ENCODE results near the gene ARCN1.

The ARCN1 gene

DNA sequence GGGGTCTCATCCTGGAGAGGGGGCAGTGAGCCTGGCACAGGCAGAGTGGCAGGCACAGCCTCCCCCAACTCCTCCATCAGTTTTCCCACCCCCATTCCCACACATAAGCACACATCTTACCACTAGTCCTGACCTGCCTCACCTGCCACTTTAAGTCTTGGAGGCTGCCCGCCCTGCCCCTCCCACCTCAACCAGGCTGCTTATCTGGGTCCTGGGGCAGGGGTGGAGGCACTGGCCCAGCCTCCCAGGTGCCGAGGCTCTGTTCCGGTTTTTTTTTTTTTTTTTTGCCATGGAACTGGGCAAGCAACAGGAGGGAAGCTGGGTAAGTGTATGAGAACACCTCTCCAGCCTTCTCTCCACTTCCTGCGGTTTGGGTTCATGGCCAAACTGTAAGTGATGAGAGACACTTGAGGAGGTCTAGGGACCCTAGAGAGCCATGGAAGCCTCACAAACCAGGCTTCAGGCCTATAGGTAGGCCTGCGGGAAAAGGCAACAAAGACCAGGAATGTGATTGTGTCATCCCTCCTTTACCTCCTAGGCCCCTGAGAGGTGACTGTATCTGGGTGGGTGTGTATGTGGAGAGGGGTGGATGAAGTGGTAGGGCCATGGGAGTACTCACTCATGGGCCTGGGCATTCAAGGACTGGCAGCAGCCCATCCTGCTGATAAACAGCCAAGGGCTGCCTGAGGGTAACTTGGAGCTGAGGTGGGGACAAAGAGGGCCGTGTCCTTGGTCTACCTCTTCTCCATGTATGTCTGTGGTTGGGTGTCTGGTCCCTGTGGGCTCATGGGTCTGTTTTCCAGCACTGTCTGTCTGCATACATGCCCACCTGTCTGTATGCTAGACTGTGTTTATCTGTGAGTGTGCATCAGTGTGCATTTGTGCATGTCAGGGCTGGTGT is 57.8 kb downstream of the ARCN1 start:
- H3K36me3 ChIP-seq = peaks cover 49% of the 10 kb centered on the region
- H3K4me3 ChIP-seq (ENCODE audit: low read depth, low read length) = no peak overlapping the region
- H3K4me1 ChIP-seq = peaks cover 21% of the 10 kb centered on the region
- H3K9me3 ChIP-seq = no peaks in the 10 kb centered on the region
- TF ChIP-seq, protein P1, sequence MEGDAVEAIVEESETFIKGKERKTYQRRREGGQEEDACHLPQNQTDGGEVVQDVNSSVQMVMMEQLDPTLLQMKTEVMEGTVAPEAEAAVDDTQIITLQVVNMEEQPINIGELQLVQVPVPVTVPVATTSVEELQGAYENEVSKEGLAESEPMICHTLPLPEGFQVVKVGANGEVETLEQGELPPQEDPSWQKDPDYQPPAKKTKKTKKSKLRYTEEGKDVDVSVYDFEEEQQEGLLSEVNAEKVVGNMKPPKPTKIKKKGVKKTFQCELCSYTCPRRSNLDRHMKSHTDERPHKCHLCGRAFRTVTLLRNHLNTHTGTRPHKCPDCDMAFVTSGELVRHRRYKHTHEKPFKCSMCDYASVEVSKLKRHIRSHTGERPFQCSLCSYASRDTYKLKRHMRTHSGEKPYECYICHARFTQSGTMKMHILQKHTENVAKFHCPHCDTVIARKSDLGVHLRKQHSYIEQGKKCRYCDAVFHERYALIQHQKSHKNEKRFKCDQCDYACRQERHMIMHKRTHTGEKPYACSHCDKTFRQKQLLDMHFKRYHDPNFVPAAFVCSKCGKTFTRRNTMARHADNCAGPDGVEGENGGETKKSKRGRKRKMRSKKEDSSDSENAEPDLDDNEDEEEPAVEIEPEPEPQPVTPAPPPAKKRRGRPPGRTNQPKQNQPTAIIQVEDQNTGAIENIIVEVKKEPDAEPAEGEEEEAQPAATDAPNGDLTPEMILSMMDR (IDR thresholded peaks at IDR 0.05; ENCODE audit: low read depth, low read length) = no peak
- DNase-seq = no peak
- H3K27me3 ChIP-seq = no peaks in the 10 kb centered on the region

DNA sequence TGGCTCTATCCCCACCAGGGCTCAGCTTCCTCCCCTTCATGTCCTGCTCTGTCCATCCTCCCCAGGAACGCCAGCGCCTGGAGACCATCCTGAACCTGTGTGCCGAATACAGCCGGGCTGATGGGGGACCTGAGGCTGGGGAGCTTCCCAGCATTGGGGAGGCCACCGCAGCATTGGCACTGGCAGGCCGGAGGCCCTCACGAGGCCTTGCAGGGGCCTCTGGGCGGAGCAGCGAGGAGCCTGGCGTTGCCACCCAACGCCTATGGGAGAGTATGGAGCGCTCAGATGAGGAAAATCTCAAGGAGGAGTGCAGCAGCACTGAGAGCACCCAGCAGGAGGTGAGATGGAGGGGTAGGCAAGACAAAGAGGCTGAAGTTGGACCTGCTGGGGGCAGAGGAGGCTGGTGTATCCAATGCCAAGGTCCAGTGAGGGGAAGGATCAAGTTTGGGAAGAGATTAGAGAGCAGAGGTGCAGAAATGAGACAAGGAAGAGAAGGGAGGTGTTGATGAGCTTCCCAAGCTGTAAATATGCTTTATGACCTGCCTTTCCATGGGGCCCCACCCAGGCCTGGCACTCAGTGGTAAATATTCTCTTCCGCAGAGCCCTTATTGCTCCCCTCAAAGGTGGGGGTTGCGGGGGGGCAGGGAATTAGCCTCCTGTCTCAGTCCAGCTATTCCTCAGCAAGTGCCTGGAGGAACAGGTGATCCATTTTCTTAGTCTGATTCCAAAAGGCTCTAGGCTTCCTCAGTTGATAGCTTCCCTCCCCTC is 59.1 kb downstream of the ARCN1 start:
- H3K9me3 ChIP-seq = no peaks in the 10 kb centered on the region
- no peak overlapping the region for H3K4me3 ChIP-seq (ENCODE audit: low read depth, low read length)
- H3K27me3 ChIP-seq = no peaks in the 10 kb centered on the region
- peaks cover 18% of the 10 kb centered on the region for H3K4me1 ChIP-seq
- DNase-seq = no peak
- H3K36me3 ChIP-seq = peaks cover 47% of the 10 kb centered on the region
- TF ChIP-seq, protein P1 (IDR thresholded peaks at IDR 0.05; ENCODE audit: low read depth, low read length) = no peak

DNA sequence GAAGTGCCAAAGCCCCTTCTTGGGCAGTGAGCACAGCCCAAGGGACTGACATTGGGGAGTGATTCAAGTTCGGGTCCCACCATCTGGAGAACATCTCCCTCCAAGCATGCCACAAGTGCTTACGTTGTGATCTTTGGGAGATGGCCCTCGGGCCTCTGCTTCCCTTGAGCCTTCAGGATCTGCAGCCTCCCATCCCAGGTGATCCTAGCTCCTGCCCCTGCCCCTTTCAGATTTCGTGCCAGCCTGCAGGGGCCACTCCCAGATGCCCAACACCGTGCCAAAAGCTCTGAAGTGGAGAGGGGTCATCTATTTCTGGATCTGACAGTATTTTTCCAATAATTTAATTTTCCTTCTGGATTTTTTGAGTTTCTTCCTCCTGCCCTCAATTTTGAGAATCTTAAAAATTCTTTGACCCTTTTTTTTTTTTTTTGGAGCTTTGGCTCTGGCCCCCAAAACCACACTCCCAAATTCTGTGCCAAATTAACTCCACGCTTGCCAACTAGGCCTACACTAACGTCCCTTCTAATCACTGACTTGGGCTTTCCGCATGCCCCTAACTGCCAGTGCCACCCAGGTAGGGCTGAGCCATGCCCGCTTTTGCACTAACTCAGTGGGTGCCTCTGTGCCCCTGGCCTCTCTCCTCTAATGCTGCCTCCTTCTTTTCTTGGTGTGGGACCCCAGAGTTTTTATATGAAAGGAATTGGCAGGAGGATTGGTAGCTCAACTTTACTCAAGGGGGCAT is 60.5 kb downstream of the ARCN1 start:
- peaks cover 41% of the 10 kb centered on the region for H3K36me3 ChIP-seq
- H3K27me3 ChIP-seq = no peaks in the 10 kb centered on the region
- no peaks in the 10 kb centered on the region for H3K9me3 ChIP-seq
- peaks cover 18% of the 10 kb centered on the region for H3K4me1 ChIP-seq
- H3K4me3 ChIP-seq (ENCODE audit: low read depth, low read length) = no peak overlapping the region
- DNase-seq = no peak
- TF ChIP-seq, protein P1 (IDR thresholded peaks at IDR 0.05; ENCODE audit: low read depth, low read length) = no peak

DNA sequence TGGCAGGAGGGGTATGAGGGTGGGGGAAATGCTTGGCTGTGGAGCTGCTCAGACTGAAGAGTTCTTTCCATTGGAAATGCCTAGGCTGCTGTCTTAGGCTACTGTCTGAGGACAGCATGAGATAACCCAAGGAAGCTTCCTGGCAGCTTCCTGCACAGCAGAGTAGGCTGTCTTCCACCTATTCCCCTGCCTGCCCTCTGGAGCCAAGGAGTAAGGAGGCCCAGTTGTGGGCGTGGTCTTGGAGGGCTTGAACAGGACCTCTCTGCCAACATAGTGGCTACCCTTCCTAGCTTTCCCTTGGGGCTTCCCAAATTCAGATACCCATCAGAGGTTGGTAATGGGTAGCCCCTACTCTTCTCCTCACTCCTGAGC is 61.1 kb downstream of the ARCN1 start:
- H3K4me3 ChIP-seq (ENCODE audit: low read depth, low read length) = no peak overlapping the region
- no peak for DNase-seq
- no peaks in the 10 kb centered on the region for H3K27me3 ChIP-seq
- H3K36me3 ChIP-seq = peaks cover 35% of the 10 kb centered on the region
- TF ChIP-seq, protein P1 (IDR thresholded peaks at IDR 0.05; ENCODE audit: low read depth, low read length) = no peak
- peaks cover 18% of the 10 kb centered on the region for H3K4me1 ChIP-seq
- no peaks in the 10 kb centered on the region for H3K9me3 ChIP-seq

DNA sequence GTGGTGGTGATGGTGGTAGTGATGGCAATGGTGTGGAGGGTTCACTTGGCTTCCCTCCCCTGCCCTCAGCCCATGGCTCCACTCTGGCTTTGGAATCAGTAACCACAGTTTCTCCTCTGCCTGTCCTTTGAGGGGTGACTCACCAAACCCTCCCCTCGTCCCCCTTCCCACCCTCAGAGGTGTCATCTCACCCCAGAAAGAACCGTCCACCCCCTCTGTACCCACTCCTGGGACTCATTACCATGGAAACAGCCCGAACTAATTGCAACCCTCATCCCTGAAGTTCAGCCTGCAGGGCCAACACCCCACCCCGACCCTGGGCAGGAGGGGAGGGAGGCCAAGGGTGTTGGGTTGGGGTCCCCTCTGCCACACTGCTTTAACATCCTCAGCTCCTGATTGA is 61.8 kb downstream of the ARCN1 start:
- H3K27me3 ChIP-seq = no peaks in the 10 kb centered on the region
- no peaks in the 10 kb centered on the region for H3K9me3 ChIP-seq
- H3K4me3 ChIP-seq (ENCODE audit: low read depth, low read length) = no peak overlapping the region
- peaks cover 18% of the 10 kb centered on the region for H3K4me1 ChIP-seq
- TF ChIP-seq, protein P1 (IDR thresholded peaks at IDR 0.05; ENCODE audit: low read depth, low read length) = no peak
- peaks cover 28% of the 10 kb centered on the region for H3K36me3 ChIP-seq
- DNase-seq = no peak
